ENCODE results near the gene CEP70.

DNA sequence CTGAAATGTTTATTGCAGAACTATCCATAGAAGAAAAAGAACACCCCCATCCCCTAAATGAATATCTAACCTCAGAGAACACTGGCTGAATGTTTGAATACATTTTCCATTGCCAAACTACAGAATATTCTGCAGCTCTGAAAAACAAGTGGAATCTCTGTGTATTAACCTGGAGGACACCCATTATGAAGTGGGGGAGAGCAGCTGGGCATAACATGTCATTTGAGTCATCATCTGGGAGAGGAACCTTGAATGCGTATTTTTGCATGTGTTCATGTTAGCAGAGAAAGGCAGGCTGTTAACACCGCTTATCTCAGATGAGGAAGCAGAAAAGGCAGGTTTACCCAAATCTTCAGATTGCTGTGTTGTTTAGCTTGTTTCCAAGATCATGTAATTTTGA, 128.1 kb downstream of the CEP70 start:
- TF ChIP-seq, protein P1, sequence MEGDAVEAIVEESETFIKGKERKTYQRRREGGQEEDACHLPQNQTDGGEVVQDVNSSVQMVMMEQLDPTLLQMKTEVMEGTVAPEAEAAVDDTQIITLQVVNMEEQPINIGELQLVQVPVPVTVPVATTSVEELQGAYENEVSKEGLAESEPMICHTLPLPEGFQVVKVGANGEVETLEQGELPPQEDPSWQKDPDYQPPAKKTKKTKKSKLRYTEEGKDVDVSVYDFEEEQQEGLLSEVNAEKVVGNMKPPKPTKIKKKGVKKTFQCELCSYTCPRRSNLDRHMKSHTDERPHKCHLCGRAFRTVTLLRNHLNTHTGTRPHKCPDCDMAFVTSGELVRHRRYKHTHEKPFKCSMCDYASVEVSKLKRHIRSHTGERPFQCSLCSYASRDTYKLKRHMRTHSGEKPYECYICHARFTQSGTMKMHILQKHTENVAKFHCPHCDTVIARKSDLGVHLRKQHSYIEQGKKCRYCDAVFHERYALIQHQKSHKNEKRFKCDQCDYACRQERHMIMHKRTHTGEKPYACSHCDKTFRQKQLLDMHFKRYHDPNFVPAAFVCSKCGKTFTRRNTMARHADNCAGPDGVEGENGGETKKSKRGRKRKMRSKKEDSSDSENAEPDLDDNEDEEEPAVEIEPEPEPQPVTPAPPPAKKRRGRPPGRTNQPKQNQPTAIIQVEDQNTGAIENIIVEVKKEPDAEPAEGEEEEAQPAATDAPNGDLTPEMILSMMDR (IDR thresholded peaks at IDR 0.05 in 8 of 11, conservative IDR thresholded peaks at IDR 0.05 in 3 of 11), result no peak
- TF ChIP-seq POLR2A (IDR thresholded peaks at IDR 0.05), result no peak

Measured in spleen (tissue), 7 donors.